Osteocyte (in vitro differentiated cells): Measurements from ENCODE around the gene MACC1. TPM values are rescaled to one million over a fixed set of nuclear protein-coding genes. Genes with fewer than 3 reads are reported as not detected.

Experiments used
- DNase-seq: peaks from one replicate; pipeline ENCODE4 v3.0.0; 2021; ENCODE audit warnings: mixed read lengths; ENCODE audit not compliant: unreplicated experiment; ENCODE audit errors: extremely low spot score
- H3K27ac Mint-ChIP-seq: one replicate; pipeline ENCODE4 v1.8.0; 2021; ENCODE audit warnings: mild to moderate bottlenecking, mixed read lengths; ENCODE audit not compliant: unreplicated experiment
- H3K27me3 Mint-ChIP-seq: one replicate; pipeline ENCODE4 v1.8.0; 2021; ENCODE audit warnings: mixed read lengths; ENCODE audit not compliant: unreplicated experiment
- H3K36me3 Mint-ChIP-seq: one replicate; pipeline ENCODE4 v1.8.0; 2021; ENCODE audit warnings: mixed read lengths; ENCODE audit not compliant: unreplicated experiment
- H3K4me1 Mint-ChIP-seq: one replicate; pipeline ENCODE4 v1.8.0; 2021; ENCODE audit warnings: mixed read lengths; ENCODE audit not compliant: unreplicated experiment
- H3K4me3 Mint-ChIP-seq: one replicate; pipeline ENCODE4 v1.8.0; 2021; ENCODE audit warnings: mild to moderate bottlenecking, moderate library complexity, mixed read lengths; ENCODE audit not compliant: unreplicated experiment
- H3K9me3 Mint-ChIP-seq: one replicate; pipeline ENCODE4 v1.8.0; 2021; ENCODE audit warnings: mixed read lengths; ENCODE audit not compliant: unreplicated experiment
- CTCF ChIP-seq: fragments of 200-600 bp; sonication (generic); IDR thresholded peaks from 2 replicates; pipeline ENCODE4 v1.5.0; 2021; ENCODE audit warnings: antibody characterized with exemption, mild to moderate bottlenecking, moderate library complexity
- total RNA-seq: library from RNA; stranded (reverse); gene quantifications from 2 replicates; pipeline ENCODE4 v1.2.1, GENCODE V29; 2021

Gene MACC1
- total RNA-seq, 1 donor from 2014 or later = not detected

GRCh38 chr7:20116869-20117268, 100.3 kb downstream of the MACC1 start:
- no peaks in the 10 kb centered on the region for H3K9me3 Mint-ChIP-seq
- no peak for TF ChIP-seq CTCF
- H3K4me3 Mint-ChIP-seq = no peak overlapping the region
- H3K4me1 Mint-ChIP-seq = no peaks in the 10 kb centered on the region
- no peak for DNase-seq
- H3K27ac Mint-ChIP-seq = no peak overlapping the region
- no peaks in the 10 kb centered on the region for H3K36me3 Mint-ChIP-seq
- H3K27me3 Mint-ChIP-seq = peaks cover 20% of the 10 kb centered on the region

- Mint-ChIP-seq H3K4me3 (no peak overlapping the region), H3K4me1 (no peaks in the 10 kb centered on the region)
- no peak for TF ChIP-seq CTCF
Measured at GRCh38 chr7:20114468-20114867, 102.7 kb downstream of the MACC1 start.

GRCh38 chr7:20113427-20114027, 103.7 kb downstream of the MACC1 start:
- H3K9me3 Mint-ChIP-seq = no peaks in the 10 kb centered on the region
- TF ChIP-seq CTCF = no peak
- peaks cover 26% of the 10 kb centered on the region for H3K27me3 Mint-ChIP-seq
- H3K4me1 Mint-ChIP-seq = no peaks in the 10 kb centered on the region
- no peak overlapping the region for H3K27ac Mint-ChIP-seq
- H3K36me3 Mint-ChIP-seq = no peaks in the 10 kb centered on the region
- H3K4me3 Mint-ChIP-seq = no peak overlapping the region
- no peak for DNase-seq

More at GRCh38 chr7:20114468-20114867, 102.7 kb downstream of the MACC1 start:
- peaks cover 24% of the 10 kb centered on the region for H3K27me3 Mint-ChIP-seq
- no peak for DNase-seq
- no peak overlapping the region for H3K27ac Mint-ChIP-seq
- no peaks in the 10 kb centered on the region for H3K36me3 Mint-ChIP-seq
- H3K9me3 Mint-ChIP-seq = no peaks in the 10 kb centered on the region

- TF ChIP-seq CTCF = no peak
Measured at GRCh38 chr7:20112696-20113095, 104.5 kb downstream of the MACC1 start.

GRCh38 chr7:20111821-20112542, 105.2 kb downstream of the MACC1 start:
- no peaks in the 10 kb centered on the region for H3K36me3 Mint-ChIP-seq
- H3K4me1 Mint-ChIP-seq = no peaks in the 10 kb centered on the region
- H3K27me3 Mint-ChIP-seq = peaks cover 18% of the 10 kb centered on the region
- no peak for DNase-seq
- no peak overlapping the region for H3K27ac Mint-ChIP-seq
- H3K4me3 Mint-ChIP-seq = no peak overlapping the region
- TF ChIP-seq CTCF = no peak
- no peaks in the 10 kb centered on the region for H3K9me3 Mint-ChIP-seq

More at GRCh38 chr7:20112696-20113095, 104.5 kb downstream of the MACC1 start:
- Mint-ChIP-seq H3K4me3 (no peak overlapping the region), H3K36me3 (no peaks in the 10 kb centered on the region), H3K9me3 (no peaks in the 10 kb centered on the region), H3K27me3 (peaks cover 21% of the 10 kb centered on the region), H3K27ac (no peak overlapping the region), H3K4me1 (no peaks in the 10 kb centered on the region)
- DNase-seq = no peak
